ENCODE measurements around the gene CNTNAP2.
"Not testable (repeated sequence)": the region's sequence is repeated elsewhere in the genome, so short reads cannot be mapped to it uniquely, and the experiment has no call there.

Gene CNTNAP2

DNA sequence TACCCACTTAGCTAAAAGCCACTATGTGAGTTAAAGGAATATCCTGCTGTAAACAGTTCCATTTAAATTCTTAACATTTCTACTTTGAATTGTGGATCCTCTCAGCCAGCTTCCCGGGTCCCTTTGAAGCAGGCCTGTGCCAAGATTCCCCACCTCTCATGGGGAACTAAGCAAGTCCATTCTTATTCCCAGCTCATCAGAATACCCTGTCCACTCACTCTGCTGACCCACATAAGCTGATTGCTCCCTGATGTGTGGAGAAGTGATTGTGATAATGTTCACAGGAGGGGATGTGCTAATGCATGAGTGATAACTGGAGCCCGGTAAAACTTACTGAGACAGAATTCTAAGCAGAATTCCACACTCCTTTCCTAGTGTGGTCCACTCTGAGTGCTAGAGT lies 709.7 kb downstream of the CNTNAP2 start:
- no peak for DNase-seq (ENCODE audit: low read depth, low spot score)

DNA sequence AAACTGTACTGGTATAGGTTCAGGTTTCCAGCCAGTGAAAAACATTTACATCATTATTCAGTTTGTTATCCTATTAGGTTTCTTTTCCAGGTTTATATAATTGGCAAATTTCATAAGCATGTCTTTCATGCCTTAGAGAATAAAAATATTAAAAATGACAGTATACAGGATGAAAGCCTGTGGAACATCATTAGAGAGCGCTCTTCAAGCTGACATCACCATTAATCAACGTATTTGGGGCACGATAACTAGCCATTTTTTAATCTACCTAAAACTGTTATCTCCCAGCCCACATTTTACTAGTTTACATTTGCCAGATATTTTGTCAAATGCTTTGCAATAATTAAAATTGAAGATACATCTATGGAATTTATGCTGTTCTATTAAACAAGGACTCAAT lies 714.1 kb downstream of the CNTNAP2 start:
- DNase-seq (ENCODE audit: low read depth, low spot score), result no peak
- H3K27ac ChIP-seq, result no peak overlapping the region

More for the DNA sequence above, 709.7 kb downstream of the CNTNAP2 start:
- no peak overlapping the region for H3K27ac ChIP-seq

DNA sequence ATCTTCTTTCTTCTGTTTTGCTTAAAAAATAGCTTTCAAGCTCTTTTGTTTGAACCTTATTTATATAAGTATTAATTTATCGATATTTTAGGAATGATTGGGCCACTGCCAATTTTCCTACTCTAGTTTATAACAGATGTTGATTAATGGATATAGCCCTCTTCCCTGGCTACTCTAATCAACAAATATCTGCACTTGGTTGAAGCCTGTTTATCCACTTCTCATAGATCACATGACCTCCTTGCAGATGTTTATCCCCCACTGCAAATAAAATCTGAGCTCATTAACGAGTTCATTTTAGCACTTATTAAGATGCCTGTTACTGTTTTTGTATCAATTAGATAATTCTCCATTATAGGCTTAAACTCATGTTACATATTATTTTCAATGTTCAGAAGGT lies 715.3 kb downstream of the CNTNAP2 start:
- DNase-seq (ENCODE audit: low read depth, low spot score), result no peak
- H3K27ac ChIP-seq, result no peak overlapping the region

DNA sequence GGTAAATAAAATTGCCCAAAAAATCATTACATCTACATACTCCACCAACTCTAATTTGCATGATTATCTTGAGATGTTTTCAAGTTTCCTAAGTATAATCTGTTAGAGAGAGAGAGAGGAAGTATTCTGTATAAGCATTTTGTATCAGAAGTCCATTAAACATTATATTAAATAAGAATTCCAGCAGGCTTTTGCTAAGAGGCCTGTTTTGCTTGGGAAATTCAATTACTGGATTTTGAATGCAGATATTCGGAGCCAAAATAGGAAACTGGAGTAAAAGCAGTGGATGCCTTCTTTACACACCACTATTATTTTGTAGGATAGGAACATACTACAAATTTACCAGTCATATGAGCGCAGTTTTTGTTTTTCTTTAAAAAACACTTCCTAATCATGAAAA lies 727.8 kb downstream of the CNTNAP2 start:
- no peak overlapping the region for H3K27ac ChIP-seq
- no peak for DNase-seq (ENCODE audit: low read depth, low spot score)

DNA sequence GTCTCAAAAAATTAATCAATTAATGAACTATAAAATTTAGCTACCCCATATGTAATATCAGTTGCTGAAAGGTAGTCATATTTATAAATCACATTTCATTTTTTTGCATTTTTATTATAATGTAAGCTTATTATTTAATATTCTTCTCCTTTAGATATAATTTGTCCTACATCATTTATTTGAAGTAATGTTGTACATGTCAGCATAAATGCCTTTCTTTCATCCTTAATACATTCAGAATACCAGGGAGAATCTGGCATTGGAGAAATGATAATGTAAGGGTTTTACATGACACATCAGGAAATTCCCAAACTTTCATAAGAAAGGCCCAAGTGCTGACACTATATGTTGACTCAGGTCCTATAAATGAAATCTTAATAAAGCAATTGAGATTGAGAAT lies 742.1 kb downstream of the CNTNAP2 start:
- no peak overlapping the region for H3K27ac ChIP-seq
- no peak for DNase-seq (ENCODE audit: low read depth, low spot score)

DNA sequence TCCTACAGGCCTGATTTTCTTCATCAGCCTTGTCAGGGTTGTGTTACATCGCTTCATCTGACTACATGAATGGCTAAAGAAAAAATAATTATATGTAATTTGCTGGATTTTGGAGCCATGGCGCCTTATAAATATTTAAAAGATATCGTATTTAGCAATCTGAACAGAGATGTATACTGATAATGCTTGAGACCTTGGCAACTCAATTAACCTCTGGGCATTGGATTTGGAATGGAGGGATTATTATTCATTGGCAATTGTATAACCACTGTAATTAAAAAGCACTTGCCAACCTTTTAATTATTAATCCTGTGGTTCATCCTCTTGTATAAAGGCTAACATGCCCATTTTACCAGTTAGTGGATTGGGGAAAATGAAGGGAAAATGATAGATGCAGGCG lies 745.1 kb downstream of the CNTNAP2 start:
- H3K27ac ChIP-seq, result no peak overlapping the region
- no peak for DNase-seq (ENCODE audit: low read depth, low spot score)

DNA sequence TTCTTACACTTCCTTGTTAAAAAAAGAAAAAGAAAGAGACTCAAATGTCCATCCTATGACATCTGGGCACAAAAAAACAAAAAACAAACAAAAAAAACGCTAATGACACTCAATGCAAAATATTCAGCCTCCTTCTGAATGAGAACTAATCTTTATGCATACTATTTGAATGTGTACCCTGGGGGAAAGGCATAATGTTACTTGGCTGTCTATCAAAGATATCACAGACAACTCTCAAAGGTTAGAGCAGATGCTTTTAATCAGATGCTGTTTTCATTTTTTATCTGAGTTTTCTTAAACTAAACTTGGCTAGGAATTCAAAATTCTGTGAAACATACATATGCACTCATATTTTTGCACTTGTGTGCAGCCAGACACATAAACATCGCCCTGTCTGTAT lies 745.8 kb downstream of the CNTNAP2 start:
- H3K27ac ChIP-seq, result no peak overlapping the region
- no peak for DNase-seq (ENCODE audit: low read depth, low spot score)

GRCh38 chr7:146864644-146865043 lies 748.0 kb downstream of the CNTNAP2 start:
- no peak for DNase-seq (ENCODE audit: low read depth, low spot score)
- H3K27ac ChIP-seq, result no peak overlapping the region

GRCh38 chr7:146865696-146866095 lies 749.1 kb downstream of the CNTNAP2 start:
- DNase-seq (ENCODE audit: low read depth, low spot score), result no peak
- H3K27ac ChIP-seq, result no peak overlapping the region

- DNase-seq (ENCODE audit: low read depth, low spot score), result no peak
- H3K27ac ChIP-seq, result no peak overlapping the region
These were observed 758.1 kb downstream of the CNTNAP2 start for GRCh38 chr7:146874722-146875121.

DNA sequence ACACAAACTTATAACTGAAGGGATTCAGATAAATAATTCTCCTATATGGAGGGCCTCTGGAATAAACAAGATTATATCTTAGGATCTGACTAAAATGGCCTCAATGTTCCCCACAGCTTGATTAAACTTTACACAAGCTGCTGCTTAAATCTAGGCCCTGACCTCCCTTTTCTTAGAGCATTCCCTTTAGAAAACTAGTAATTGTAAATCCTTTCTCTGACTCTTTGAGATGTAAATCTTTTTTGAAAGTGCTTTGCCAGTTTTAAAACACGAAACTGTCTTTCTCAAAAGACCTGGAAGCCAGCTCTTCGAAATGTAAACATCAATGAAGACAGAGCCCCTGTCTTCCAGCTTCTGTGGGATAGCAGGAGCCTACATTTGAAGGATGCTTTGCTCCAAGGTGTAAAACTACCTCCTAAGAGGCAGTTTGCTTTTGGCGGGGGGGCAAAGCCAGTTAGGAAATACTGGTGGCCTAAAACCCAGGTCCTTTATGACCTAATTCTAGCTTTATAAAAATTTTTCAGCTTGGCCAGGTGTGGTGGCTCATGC lies 758.7 kb downstream of the CNTNAP2 start:
- H3K27ac ChIP-seq, result no peak overlapping the region
- DNase-seq (ENCODE audit: low read depth, low spot score), result no peak

DNA sequence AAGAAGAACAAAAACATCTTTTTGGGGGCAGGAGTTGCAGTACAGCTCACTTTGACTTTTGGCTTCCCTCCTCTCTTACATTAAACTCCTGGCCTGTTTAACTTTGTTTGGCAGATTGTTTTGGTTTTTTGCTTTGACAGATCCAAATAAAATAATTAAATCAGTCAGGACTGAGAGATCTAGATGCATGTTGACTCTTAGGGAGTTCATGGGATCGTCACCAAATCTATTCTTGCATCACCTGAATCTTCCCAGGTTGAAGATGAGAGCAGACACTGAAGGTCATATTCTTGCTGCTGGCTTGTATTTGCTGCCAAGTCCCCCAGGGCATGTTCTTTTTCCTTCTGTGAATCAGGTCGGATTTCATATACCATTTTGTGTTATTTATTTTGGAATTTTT lies 759.4 kb downstream of the CNTNAP2 start:
- no peak for DNase-seq (ENCODE audit: low read depth, low spot score)
- H3K27ac ChIP-seq, result no peak overlapping the region

DNA sequence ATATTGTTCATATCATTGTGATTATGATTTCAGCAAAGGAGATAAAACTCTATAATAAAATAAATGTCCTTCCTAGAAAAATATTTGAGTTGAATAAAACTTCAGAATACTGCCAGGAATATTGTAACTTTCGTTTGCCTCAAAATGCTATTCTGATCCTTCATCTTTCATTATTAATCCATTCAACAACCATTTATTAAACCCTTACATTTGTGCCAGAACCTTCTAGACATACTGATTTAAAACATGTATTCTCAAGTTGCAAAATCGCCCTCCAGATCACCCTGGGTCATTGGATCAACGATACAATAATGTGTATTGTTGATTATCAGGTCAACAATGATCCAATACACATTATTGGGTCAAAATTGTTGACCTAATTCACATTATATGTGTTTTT lies 759.8 kb downstream of the CNTNAP2 start:
- no peak overlapping the region for H3K27ac ChIP-seq
- DNase-seq (ENCODE audit: low read depth, low spot score), result no peak

GRCh38 chr7:146878901-146879300 lies 762.3 kb downstream of the CNTNAP2 start:
- DNase-seq (ENCODE audit: low read depth, low spot score), result no peak
- no peak overlapping the region for H3K27ac ChIP-seq

DNA sequence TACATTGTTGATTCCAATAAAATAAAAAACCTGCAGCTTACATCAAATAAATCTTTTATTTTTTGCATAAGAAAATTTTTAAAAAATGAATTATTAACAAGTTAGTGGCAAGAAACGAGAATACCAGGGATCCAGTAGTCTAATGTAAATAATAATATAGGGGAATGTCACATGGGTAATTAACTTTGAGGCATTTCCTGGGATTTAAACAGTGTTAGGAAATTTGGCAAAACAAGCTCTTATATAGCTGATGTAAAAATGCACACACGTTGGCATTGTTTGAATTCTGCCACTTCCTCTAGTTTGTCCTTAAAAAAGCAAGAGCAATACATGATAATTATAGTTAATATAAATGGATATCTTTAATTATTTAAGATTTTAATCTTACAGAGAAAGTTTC lies 768.6 kb downstream of the CNTNAP2 start:
- DNase-seq (ENCODE audit: low read depth, low spot score), result no peak
- H3K27ac ChIP-seq, result no peak overlapping the region

DNA sequence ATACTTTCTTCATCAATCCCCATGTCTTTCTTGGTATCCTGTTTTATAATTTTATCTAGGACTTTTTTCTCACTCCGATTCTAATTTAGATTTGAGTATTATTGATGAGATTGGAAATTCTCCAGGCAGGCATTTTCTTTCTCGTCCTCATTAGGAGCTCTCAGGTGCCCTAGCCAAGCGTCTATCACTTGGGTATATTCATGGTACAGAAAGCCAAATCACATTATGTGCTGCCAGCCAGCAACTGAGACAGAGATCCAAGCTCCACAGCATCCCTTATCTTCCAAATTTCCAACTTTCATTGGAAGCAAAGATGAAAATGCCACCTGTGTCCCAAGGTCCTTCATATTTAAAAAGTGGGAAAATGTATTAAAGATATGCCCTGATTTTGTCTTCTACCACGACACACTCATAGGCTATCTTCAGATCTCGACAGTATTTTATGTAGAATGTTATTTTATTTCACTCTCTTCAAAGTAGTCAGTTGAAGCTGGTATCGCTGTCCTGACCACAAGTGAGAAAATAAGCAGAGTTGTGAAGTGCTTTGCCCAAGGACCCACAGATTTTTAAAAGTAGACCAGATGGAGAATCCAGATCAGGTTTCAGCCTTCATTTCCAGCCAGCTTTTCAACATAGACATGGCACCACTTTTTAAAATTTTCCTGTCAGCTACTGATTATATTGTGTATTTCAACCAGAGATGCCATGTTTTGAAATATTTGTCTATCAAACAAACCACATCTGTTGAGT lies 773.4 kb downstream of the CNTNAP2 start:
- no peak overlapping the region for H3K27ac ChIP-seq
- no peak for DNase-seq (ENCODE audit: low read depth, low spot score)

GRCh38 chr7:146892151-146892550 lies 775.5 kb downstream of the CNTNAP2 start:
- no peak overlapping the region for H3K27ac ChIP-seq
- no peak for DNase-seq (ENCODE audit: low read depth, low spot score)

- H3K27ac ChIP-seq, result no peak overlapping the region
- DNase-seq (ENCODE audit: low read depth, low spot score), result no peak
These were observed 778.3 kb downstream of the CNTNAP2 start for GRCh38 chr7:146894927-146895326.

GRCh38 chr7:146902266-146902665 lies 785.7 kb downstream of the CNTNAP2 start:
- no peak for DNase-seq (ENCODE audit: low read depth, low spot score)
- H3K27ac ChIP-seq, result no peak overlapping the region

DNA sequence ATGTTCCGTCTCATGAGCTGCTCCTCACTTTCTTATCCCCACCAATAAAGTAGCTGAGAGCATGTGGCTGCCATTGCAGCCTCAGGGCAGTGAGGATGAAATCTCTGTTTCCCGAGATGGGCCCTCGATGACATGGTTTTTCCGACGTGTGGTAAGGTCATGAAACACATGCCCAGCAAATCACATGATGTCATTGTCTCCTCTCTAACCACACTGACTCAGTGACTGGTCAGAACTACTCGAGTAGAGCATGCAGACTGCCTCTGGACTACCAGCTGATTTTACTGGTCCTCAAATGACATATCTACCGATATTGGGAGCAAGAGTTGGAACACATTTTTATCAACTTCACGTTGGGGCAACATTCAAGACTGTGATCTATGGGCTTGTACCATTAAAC lies 786.1 kb downstream of the CNTNAP2 start:
- H3K27ac ChIP-seq, result no peak overlapping the region
- no peak for DNase-seq (ENCODE audit: low read depth, low spot score)

DNA sequence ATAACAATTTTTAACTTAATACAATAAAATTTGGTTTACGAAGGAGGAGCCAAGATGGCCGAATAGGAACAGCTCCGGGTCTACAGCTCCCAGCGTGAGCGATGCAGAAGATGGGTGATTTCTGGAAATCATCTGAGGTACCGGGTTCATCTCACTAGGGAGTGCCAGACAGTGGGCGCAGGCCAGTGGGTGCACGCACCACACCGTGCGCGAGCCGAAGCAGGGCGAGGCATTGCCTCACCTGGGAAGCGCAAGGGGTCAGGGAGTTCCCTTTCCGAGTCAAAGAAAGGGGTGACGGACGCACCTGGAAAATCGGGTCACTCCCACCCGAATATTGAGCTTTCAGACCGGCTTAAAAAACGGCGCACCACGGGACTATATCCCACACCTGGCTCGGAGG lies 789.1 kb downstream of the CNTNAP2 start:
- not testable (repeated sequence) for H3K27ac ChIP-seq; DNase-seq (ENCODE audit: low read depth, low spot score)

GRCh38 chr7:146922782-146923181 lies 806.2 kb downstream of the CNTNAP2 start:
- no peak for DNase-seq (ENCODE audit: low read depth, low spot score)
- no peak overlapping the region for H3K27ac ChIP-seq
